HEK293 (cell line): Measurements from ENCODE around the gene ITGA11.

Source experiments
- CTCF ChIA-PET: fragments of 350-600 bp; formaldehyde crosslinking; extraction: SDS; loops from one replicate; lab custom pipeline; 2021; ENCODE audit warnings: antibody characterized with exemption; lab: Yijun Ruan, JAX
- POLR2A ChIA-PET: fragments of 300-600 bp; formaldehyde crosslinking; extraction: SDS; loops from one replicate; lab custom pipeline; 2020; ENCODE audit warnings: antibody characterized with exemption, inconsistent platforms; lab: Yijun Ruan, JAX
- H3K27ac ChIP-seq: fragments of 200-500 bp; sonication (Bioruptor generic); 2 replicates; pipeline ENCODE4 v1.5.1; 2014; ENCODE audit warnings: low read depth, low read length, control low read depth, inconsistent platforms; ENCODE audit errors: extremely low read depth
- H3K36me3 ChIP-seq, 2 experiments: fragments of 200-500 bp in 1 of 2; sonication (Bioruptor generic) in 1 of 2; 1 replicate in 1 of 2; 2 replicates in 1 of 2; pipeline ENCODE4 v1.5.1; 2014 to 2017; ENCODE audit warnings: inconsistent platforms in 2 of 2, low read length in 2 of 2; ENCODE audit not compliant: control insufficient read depth in 2 of 2, insufficient read depth in 1 of 2
- H3K4me1 ChIP-seq: fragments of 200-500 bp; sonication (Bioruptor generic); 2 replicates; pipeline ENCODE4 v1.5.1; 2014; ENCODE audit warnings: mild to moderate bottlenecking, low read length, inconsistent platforms; ENCODE audit not compliant: control insufficient read depth, insufficient read depth
- H3K4me3 ChIP-seq: 2 replicates; pipeline ENCODE4 v1.5.1; 2011; ENCODE audit warnings: low read depth, mild to moderate bottlenecking, control low read depth, low read length, moderate library complexity
- H3K9me3 ChIP-seq: fragments of 200-500 bp; sonication (Bioruptor generic); 2 replicates; pipeline ENCODE4 v1.5.1; 2014; ENCODE audit warnings: low read depth, low read length, inconsistent platforms; ENCODE audit not compliant: control insufficient read depth, insufficient read depth
- KLF9 ChIP-seq: fragments of 450-650 bp; formaldehyde crosslinking; IDR thresholded peaks from 2 replicates; pipeline ENCODE4 v1.5.1; 2016; ENCODE audit warnings: missing biosample characterization, missing genetic modification characterization, low read depth
- REPIN1 ChIP-seq: fragments of 450-650 bp; formaldehyde crosslinking; IDR thresholded peaks from 2 replicates; pipeline ENCODE4 v1.5.1; 2017; ENCODE audit warnings: missing biosample characterization, missing genetic modification characterization, low read depth
- SP7 ChIP-seq: fragments of 450-650 bp; formaldehyde crosslinking; IDR thresholded peaks from 2 replicates; pipeline ENCODE4 v1.5.1; 2016; ENCODE audit warnings: missing biosample characterization, missing genetic modification characterization
- TRIM28 ChIP-seq: IDR thresholded peaks from 2 replicates; pipeline ENCODE4 v1.6.1; 2011; ENCODE audit warnings: low read length, control low read depth, borderline replicate concordance
- ZBTB7A ChIP-seq: fragments of 450-650 bp; formaldehyde crosslinking; IDR thresholded peaks from 2 replicates; pipeline ENCODE4 v1.5.1; 2016; ENCODE audit warnings: low read depth, missing biosample characterization, missing genetic modification characterization
- ZEB2 ChIP-seq: fragments of 450-650 bp; formaldehyde crosslinking; IDR thresholded peaks from 2 replicates; pipeline ENCODE4 v1.5.1; 2016; ENCODE audit warnings: missing biosample characterization, missing genetic modification characterization
- ZFP69B ChIP-seq: fragments of 450-650 bp; formaldehyde crosslinking; IDR thresholded peaks from 2 replicates; pipeline ENCODE4 v1.5.1; 2016; ENCODE audit warnings: missing biosample characterization, missing genetic modification characterization
- ZNF155 ChIP-seq: fragments of 450-650 bp; formaldehyde crosslinking; IDR thresholded peaks from 2 replicates; pipeline ENCODE4 v1.5.1; 2016; ENCODE audit warnings: missing biosample characterization, missing genetic modification characterization
- ZNF174 ChIP-seq: fragments of 450-650 bp; formaldehyde crosslinking; IDR thresholded peaks from 2 replicates; pipeline ENCODE4 v1.5.0; 2017; ENCODE audit warnings: missing biosample characterization, mild to moderate bottlenecking, missing genetic modification characterization
- ZNF2 ChIP-seq: fragments of 450-650 bp; formaldehyde crosslinking; IDR thresholded peaks from 2 replicates; pipeline ENCODE4 v1.5.1; 2016; ENCODE audit warnings: missing biosample characterization, missing genetic modification characterization
- ZNF211 ChIP-seq: fragments of 450-650 bp; formaldehyde crosslinking; IDR thresholded peaks from 2 replicates; pipeline ENCODE4 v1.5.1; 2016; ENCODE audit warnings: low read depth, missing biosample characterization, missing genetic modification characterization
- ZNF239 ChIP-seq: fragments of 450-650 bp; formaldehyde crosslinking; IDR thresholded peaks from 2 replicates; pipeline ENCODE4 v1.5.1; 2016; ENCODE audit warnings: missing biosample characterization, missing genetic modification characterization
- ZNF311 ChIP-seq: fragments of 450-650 bp; formaldehyde crosslinking; IDR thresholded peaks from 2 replicates; pipeline ENCODE4 v1.5.1; 2017; ENCODE audit warnings: missing biosample characterization, missing genetic modification characterization, borderline replicate concordance
- ZNF350 ChIP-seq: fragments of 450-650 bp; formaldehyde crosslinking; IDR thresholded peaks from 2 replicates; pipeline ENCODE4 v1.5.0; 2017; ENCODE audit warnings: missing biosample characterization, mild to moderate bottlenecking, missing genetic modification characterization
- ZNF37A ChIP-seq: fragments of 450-650 bp; IDR thresholded peaks from 2 replicates; pipeline ENCODE4 v1.5.1; 2018; ENCODE audit warnings: missing biosample characterization, missing genetic modification characterization
- ZNF514 ChIP-seq: fragments of 450-650 bp; formaldehyde crosslinking; IDR thresholded peaks from 2 replicates; pipeline ENCODE4 v1.5.1; 2016; ENCODE audit warnings: missing biosample characterization, missing genetic modification characterization
- ZNF549 ChIP-seq: fragments of 450-650 bp; IDR thresholded peaks from 2 replicates; pipeline ENCODE4 v1.5.1; 2018; ENCODE audit warnings: missing biosample characterization, missing genetic modification characterization, mild to moderate bottlenecking, inconsistent platforms, moderate library complexity
- ZNF621 ChIP-seq: fragments of 450-650 bp; formaldehyde crosslinking; IDR thresholded peaks from 2 replicates; pipeline ENCODE4 v1.5.1; 2017; ENCODE audit warnings: missing biosample characterization, missing genetic modification characterization
- ZNF624 ChIP-seq: fragments of 450-650 bp; formaldehyde crosslinking; IDR thresholded peaks from 2 replicates; pipeline ENCODE4 v1.5.1; 2017; ENCODE audit warnings: missing biosample characterization, missing genetic modification characterization
- ZNF768 ChIP-seq: fragments of 450-650 bp; formaldehyde crosslinking; IDR thresholded peaks from 2 replicates; pipeline ENCODE4 v1.5.1; 2018; ENCODE audit warnings: missing biosample characterization, mild to moderate bottlenecking, missing genetic modification characterization
- TF ChIP-seq, protein P1 (sequence below): fragments of 450-650 bp; formaldehyde crosslinking; IDR thresholded peaks from 2 replicates; pipeline ENCODE4 v1.5.1; 2016; ENCODE audit warnings: missing biosample characterization, missing genetic modification characterization
- TF ChIP-seq, protein P2 (sequence below): fragments of 450-650 bp; formaldehyde crosslinking; IDR thresholded peaks from 2 replicates; pipeline ENCODE4; 2016; ENCODE audit warnings: missing biosample characterization, missing genetic modification characterization
- TF ChIP-seq, protein P3 (sequence below): fragments of 450-650 bp; formaldehyde crosslinking; conservative IDR thresholded peaks from 2 replicates; pipeline ENCODE4 v1.5.1; 2016; ENCODE audit warnings: low read depth, missing biosample characterization, missing genetic modification characterization
- TF ChIP-seq, protein P4 (sequence below): fragments of 450-650 bp; formaldehyde crosslinking; IDR thresholded peaks from 2 replicates; pipeline ENCODE4 v1.5.1; 2016; ENCODE audit warnings: missing biosample characterization, missing genetic modification characterization

ITGA11 gene

DNA sequence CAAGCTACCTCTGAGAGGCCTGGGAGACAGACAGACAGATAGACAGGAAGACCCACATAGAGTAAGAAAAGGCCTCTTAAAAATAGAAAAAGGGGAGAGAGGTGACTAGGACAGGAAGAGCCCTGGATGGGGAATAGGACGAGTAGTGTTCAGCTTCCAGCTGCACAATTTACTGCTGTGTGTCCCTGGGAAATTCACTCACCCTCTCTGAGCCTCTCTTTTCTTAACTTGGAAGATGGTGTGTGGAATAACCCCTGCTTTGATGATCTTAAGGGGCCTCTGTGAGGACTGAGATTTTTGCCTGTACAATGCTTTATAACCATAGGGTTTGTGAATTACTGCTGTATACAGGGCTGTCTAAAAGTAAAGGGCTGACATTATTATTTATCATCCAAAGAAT is 116.9 kb downstream of the ITGA11 start:
- H3K9me3 ChIP-seq = no peaks in the 10 kb centered on the region
- H3K4me3 ChIP-seq = no peak overlapping the region
- H3K36me3 ChIP-seq = no peaks in the 10 kb centered on the region
- H3K4me1 ChIP-seq = no peaks in the 10 kb centered on the region
- H3K27ac ChIP-seq = no peak overlapping the region
- TF ChIP-seq ZNF768 (tag by site-specific recombination) (peak; percentile 84; the same call in 1 of the 2 replicates), ZNF514 (tag by site-specific recombination) (no peak), ZNF311 (tag by site-specific recombination) (no peak), REPIN1 (tag by site-specific recombination) (no peak)
- ChIA-PET POLR2A (no interaction called here), CTCF (interaction anchor here (0.7 to 2.7 kb wide), 3 partner anchors 8 to 412 kb away, joined by 3 to 19 read pairs (median 3); no protein-coding TSS in a partner anchor)

DNA sequence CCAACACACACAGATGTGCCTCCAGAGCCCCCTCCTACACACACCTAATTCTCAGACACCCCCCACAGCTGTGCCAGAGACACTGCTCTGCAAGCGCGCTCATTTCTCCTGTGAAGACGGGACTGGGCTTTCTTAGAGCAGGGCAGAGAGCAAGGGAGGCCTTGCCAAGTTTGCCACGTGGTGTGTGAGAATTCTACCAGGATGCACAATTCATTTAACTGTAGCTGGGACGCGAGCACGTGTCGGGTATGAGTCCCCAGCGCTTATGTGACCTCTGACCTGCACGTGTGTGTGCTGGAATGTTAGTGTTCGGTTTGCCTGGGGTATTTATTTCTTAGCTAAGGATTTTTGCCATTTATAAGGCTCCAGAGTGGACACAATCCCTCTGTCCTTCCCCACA is 117.4 kb downstream of the ITGA11 start:
- no peaks in the 10 kb centered on the region for H3K36me3 ChIP-seq
- H3K4me3 ChIP-seq = no peak overlapping the region
- ChIA-PET CTCF (interaction anchor here (0.7 to 2.7 kb wide), 2 partner anchors 8 to 413 kb away, joined by 3 to 19 read pairs; no protein-coding TSS in a partner anchor), POLR2A (no interaction called here)
- TF ChIP-seq ZNF211 (tag by site-specific recombination) = no peak
- TF ChIP-seq KLF9 = no peak
- TF ChIP-seq, protein P1, sequence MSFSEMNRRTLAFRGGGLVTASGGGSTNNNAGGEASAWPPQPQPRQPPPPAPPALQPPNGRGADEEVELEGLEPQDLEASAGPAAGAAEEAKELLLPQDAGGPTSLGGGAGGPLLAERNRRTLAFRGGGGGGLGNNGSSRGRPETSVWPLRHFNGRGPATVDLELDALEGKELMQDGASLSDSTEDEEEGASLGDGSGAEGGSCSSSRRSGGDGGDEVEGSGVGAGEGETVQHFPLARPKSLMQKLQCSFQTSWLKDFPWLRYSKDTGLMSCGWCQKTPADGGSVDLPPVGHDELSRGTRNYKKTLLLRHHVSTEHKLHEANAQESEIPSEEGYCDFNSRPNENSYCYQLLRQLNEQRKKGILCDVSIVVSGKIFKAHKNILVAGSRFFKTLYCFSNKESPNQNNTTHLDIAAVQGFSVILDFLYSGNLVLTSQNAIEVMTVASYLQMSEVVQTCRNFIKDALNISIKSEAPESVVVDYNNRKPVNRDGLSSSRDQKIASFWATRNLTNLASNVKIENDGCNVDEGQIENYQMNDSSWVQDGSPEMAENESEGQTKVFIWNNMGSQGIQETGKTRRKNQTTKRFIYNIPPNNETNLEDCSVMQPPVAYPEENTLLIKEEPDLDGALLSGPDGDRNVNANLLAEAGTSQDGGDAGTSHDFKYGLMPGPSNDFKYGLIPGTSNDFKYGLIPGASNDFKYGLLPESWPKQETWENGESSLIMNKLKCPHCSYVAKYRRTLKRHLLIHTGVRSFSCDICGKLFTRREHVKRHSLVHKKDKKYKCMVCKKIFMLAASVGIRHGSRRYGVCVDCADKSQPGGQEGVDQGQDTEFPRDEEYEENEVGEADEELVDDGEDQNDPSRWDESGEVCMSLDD = no peak
- TF ChIP-seq ZNF155 (tag by site-specific recombination) = no peak
- TF ChIP-seq TRIM28 = no peak
- no peak for TF ChIP-seq ZNF350
- no peak for TF ChIP-seq SP7 (tag by site-specific recombination)
- no peak for TF ChIP-seq ZBTB7A (tag by site-specific recombination)
- no peak for TF ChIP-seq ZNF37A (tag by site-specific recombination)
- no peak for TF ChIP-seq ZEB2 (tag by site-specific recombination)
- no peak for TF ChIP-seq ZNF174
- TF ChIP-seq, protein P2, sequence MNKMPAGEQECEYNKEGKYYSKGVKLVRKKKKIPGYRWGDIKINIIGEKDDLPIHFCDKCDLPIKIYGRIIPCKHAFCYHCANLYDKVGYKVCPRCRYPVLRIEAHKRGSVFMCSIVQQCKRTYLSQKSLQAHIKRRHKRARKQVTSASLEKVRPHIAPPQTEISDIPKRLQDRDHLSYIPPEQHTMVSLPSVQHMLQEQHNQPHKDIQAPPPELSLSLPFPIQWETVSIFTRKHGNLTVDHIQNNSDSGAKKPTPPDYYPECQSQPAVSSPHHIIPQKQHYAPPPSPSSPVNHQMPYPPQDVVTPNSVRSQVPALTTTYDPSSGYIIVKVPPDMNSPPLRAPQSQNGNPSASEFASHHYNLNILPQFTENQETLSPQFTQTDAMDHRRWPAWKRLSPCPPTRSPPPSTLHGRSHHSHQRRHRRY = no peak
- no peak for TF ChIP-seq ZNF2 (tag by site-specific recombination)
- TF ChIP-seq, protein P3, sequence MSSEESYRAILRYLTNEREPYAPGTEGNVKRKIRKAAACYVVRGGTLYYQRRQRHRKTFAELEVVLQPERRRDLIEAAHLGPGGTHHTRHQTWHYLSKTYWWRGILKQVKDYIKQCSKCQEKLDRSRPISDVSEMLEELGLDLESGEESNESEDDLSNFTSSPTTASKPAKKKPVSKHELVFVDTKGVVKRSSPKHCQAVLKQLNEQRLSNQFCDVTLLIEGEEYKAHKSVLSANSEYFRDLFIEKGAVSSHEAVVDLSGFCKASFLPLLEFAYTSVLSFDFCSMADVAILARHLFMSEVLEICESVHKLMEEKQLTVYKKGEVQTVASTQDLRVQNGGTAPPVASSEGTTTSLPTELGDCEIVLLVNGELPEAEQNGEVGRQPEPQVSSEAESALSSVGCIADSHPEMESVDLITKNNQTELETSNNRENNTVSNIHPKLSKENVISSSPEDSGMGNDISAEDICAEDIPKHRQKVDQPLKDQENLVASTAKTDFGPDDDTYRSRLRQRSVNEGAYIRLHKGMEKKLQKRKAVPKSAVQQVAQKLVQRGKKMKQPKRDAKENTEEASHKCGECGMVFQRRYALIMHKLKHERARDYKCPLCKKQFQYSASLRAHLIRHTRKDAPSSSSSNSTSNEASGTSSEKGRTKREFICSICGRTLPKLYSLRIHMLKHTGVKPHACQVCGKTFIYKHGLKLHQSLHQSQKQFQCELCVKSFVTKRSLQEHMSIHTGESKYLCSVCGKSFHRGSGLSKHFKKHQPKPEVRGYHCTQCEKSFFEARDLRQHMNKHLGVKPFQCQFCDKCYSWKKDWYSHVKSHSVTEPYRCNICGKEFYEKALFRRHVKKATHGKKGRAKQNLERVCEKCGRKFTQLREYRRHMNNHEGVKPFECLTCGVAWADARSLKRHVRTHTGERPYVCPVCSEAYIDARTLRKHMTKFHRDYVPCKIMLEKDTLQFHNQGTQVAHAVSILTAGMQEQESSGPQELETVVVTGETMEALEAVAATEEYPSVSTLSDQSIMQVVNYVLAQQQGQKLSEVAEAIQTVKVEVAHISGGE (tag by site-specific recombination) = no peak
- TF ChIP-seq ZFP69B (tag by site-specific recombination) = no peak
- TF ChIP-seq, protein P4, sequence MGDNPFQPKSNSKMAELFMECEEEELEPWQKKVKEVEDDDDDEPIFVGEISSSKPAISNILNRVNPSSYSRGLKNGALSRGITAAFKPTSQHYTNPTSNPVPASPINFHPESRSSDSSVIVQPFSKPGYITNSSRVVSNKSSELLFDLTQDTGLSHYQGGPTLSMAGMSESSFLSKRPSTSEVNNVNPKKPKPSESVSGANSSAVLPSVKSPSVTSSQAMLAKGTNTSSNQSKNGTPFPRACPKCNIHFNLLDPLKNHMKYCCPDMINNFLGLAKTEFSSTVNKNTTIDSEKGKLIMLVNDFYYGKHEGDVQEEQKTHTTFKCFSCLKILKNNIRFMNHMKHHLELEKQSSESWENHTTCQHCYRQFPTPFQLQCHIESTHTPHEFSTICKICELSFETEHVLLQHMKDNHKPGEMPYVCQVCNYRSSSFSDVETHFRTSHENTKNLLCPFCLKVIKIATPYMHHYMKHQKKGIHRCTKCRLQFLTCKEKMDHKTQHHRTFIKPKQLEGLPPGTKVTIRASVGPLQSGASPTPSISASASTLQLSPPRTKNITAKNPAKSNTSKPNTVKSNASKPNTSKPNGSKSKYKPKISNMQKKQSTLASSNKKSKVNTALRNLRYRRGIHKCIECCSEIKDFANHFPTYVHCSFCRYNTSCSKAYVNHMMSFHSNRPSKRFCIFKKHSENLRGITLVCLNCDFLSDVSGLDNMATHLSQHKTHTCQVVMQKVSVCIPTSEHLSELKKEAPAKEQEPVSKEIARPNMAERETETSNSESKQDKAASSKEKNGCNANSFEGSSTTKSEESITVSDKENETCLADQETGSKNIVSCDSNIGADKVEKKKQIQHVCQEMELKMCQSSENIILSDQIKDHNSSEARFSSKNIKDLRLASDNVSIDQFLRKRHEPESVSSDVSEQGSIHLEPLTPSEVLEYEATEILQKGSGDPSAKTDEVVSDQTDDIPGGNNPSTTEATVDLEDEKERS (tag by site-specific recombination) = no peak
- TF ChIP-seq ZNF549 (tag by site-specific recombination) = no peak
- no peak for TF ChIP-seq ZNF624 (tag by site-specific recombination)
- TF ChIP-seq ZNF621 = no peak
- TF ChIP-seq ZNF239 (tag by site-specific recombination) = no peak
- H3K4me1 ChIP-seq = no peaks in the 10 kb centered on the region
- no peaks in the 10 kb centered on the region for H3K9me3 ChIP-seq
- no peak overlapping the region for H3K27ac ChIP-seq
